ENCODE results near the gene SLAMF1.

- TF ChIP-seq CTCF (IDR thresholded peaks at IDR 0.05): no peak
- TF ChIP-seq POLR2A (IDR thresholded peaks at IDR 0.05): no peak
Measured at GRCh38 chr1:160631983-160632625, 14.7 kb downstream of the SLAMF1 start.

Measured in lower leg skin (tissue), 3 donors.